ENCODE results near the gene LAMC2. TPM values are rescaled to one million over a fixed set of nuclear protein-coding genes. Genes with fewer than 3 reads are reported as not detected.

Gene LAMC2
- total and polyA plus RNA-seq, 10 of the 15 experiments (the other 5 are each of a cell fraction or from before 2014, with no cell fraction given): 0.27 to 1.5 (median 0.92) TPM

GRCh38 chr1:183281039-183281438 is 95.0 kb downstream of the LAMC2 start:
- in situ Hi-C loops (cut with MboI) (loop anchor here (10.0 kb wide), 1 partner anchor 264 kb away; no protein-coding TSS in a partner anchor), intact Hi-C loops (cut with micrococcal nuclease; ENCODE audit: unreplicated experiment) (loop anchor here (1.0 to 5.0 kb wide), 5 partner anchors 37 to 406 kb away; partner anchors contain the start of gene SMG7)
- no peak overlapping the region for H3K4me3 ChIP-seq
- DNase-seq (ENCODE audit: low read depth, low spot score): no peak
- no peak overlapping the region for H3K27ac ChIP-seq (ENCODE audit: control insufficient read depth, insufficient read depth)
- no peaks in the 10 kb centered on the region for H4K20me1 ChIP-seq (ENCODE audit: control insufficient read depth, insufficient read depth)
- H2AFZ ChIP-seq (ENCODE audit: control insufficient read depth, low read depth, low read length): no peak overlapping the region
- H3K9me3 ChIP-seq (replicated peaks; ENCODE audit: control insufficient read depth, insufficient read depth, low read length): no peaks in the 10 kb centered on the region
- no peaks in the 10 kb centered on the region for H3K27me3 ChIP-seq (replicated peaks in 1 of 2; ENCODE audit: control insufficient read depth in 2 of 2, insufficient read depth in 2 of 2, low read length in 1 of 2)
- H3K4me1 ChIP-seq (ENCODE audit: control insufficient read depth, insufficient read depth, low read length): peaks cover 3% of the 10 kb centered on the region; the same call in 1 of the 2 replicates
- no peak for TF ChIP-seq KDM1A (IDR thresholded peaks at IDR 0.05; ENCODE audit: borderline replicate concordance)
- POLR2A ChIA-PET: interaction anchor here (0.6 to 1.8 kb wide), 3 partner anchors 25 to 38 kb away, joined by 3 to 8 read pairs (median 5); no protein-coding TSS in a partner anchor
- SMC1A ChIA-PET (ENCODE audit: uncharacterized antibody, unreplicated experiment): interaction anchor here (0.6 to 7.0 kb wide), 8 partner anchors 8 to 374 kb away, joined by 3 to 152 read pairs (median 6); partner anchors contain the start of gene APOBEC4
- H3K36me3 ChIP-seq (ENCODE audit: control insufficient read depth in 2 of 2, insufficient read depth in 2 of 2, low read length in 1 of 2): no peaks in the 10 kb centered on the region
- H3K9ac ChIP-seq (ENCODE audit: control insufficient read depth, insufficient read depth, low read length): no peak overlapping the region
- RAD21 ChIA-PET (ENCODE audit: unreplicated experiment): interaction anchor here (1.0 to 7.3 kb wide), 12 partner anchors 10 to 404 kb away, joined by 3 to 114 read pairs (median 6); no protein-coding TSS in a partner anchor
- no peak for FAIRE-seq
- H3K79me2 ChIP-seq (ENCODE audit: control insufficient read depth, insufficient read depth, low read length): no peaks in the 10 kb centered on the region
- BruUV-seq (replicated peaks): no TSS peak
- CTCF ChIA-PET: interaction anchor here (0.8 to 9.3 kb wide), 19 partner anchors 9 to 1065 kb away, joined by 3 to 146 read pairs (median 6); no protein-coding TSS in a partner anchor
- peak; percentile 19 for ATAC-seq
- 100% methylated on average over 2 of the region's 2 CpGs for whole genome bisulfite sequencing (ENCODE audit: insufficient coverage, insufficient replicate concordance, low lambda C conversion rate, missing lambda C conversion rate)
- H3K4me2 ChIP-seq (ENCODE audit: control insufficient read depth, insufficient read depth): no peak overlapping the region

DNA sequence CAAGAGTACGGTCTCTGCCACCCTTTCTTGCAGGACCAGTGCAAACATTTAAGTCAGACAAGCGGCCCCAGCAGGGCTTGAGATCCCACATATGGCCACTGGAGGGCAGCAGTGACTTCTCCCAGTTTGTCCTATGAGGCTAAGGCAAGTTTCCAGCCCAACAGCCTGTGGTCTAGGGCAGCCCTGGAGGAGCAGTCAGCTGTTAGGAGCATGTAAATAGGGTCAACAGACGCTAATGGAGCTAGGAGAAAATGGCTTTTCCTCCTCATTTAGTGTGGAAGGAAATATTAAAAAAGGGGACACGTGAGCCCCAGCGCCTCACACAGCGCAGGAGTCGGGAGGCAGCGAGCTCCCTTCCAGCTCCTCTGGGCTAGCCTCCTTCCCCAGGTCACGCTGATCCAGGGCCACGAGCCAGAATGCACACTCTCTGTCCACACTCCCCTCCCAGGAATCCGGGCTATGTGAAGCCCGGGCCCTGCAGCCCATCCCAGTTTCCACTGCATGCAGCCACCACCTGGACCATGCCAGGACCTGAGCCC is 95.6 kb downstream of the LAMC2 start:
- Histone ChIP-seq H3K4me2 (ENCODE audit: control insufficient read depth, insufficient read depth) (no peak overlapping the region), H3K4me1 (ENCODE audit: control insufficient read depth, insufficient read depth, low read length) (peaks cover 3% of the 10 kb centered on the region; the same call in 1 of the 2 replicates), H3K27ac (ENCODE audit: control insufficient read depth, insufficient read depth) (no peak overlapping the region), H2AFZ (ENCODE audit: control insufficient read depth, low read depth, low read length) (no peak overlapping the region), H3K9ac (ENCODE audit: control insufficient read depth, insufficient read depth, low read length) (no peak overlapping the region), H3K27me3 (replicated peaks in 1 of 2; ENCODE audit: control insufficient read depth in 2 of 2, insufficient read depth in 2 of 2, low read length in 1 of 2) (no peaks in the 10 kb centered on the region), H4K20me1 (ENCODE audit: control insufficient read depth, insufficient read depth) (no peaks in the 10 kb centered on the region), H3K36me3 (ENCODE audit: control insufficient read depth in 2 of 2, insufficient read depth in 2 of 2, low read length in 1 of 2) (no peaks in the 10 kb centered on the region), H3K9me3 (replicated peaks; ENCODE audit: control insufficient read depth, insufficient read depth, low read length) (no peaks in the 10 kb centered on the region), H3K79me2 (ENCODE audit: control insufficient read depth, insufficient read depth, low read length) (no peaks in the 10 kb centered on the region), H3K4me3 (no peak overlapping the region)
- ATAC-seq: peak; percentile 91
- WGBS (ENCODE audit: insufficient coverage, insufficient replicate concordance, low lambda C conversion rate, missing lambda C conversion rate): 37% methylated on average over 12 of the region's 12 CpGs
- BruUV-seq (replicated peaks): no TSS peak
- in situ Hi-C loops (cut with MboI): loop anchor here (10.0 kb wide), 1 partner anchor 263 kb away; no protein-coding TSS in a partner anchor
- FAIRE-seq: peak; percentile 96
- ChIA-PET CTCF (interaction anchor here (0.5 to 9.3 kb wide), 32 partner anchors 9 to 1066 kb away, joined by 3 to 146 read pairs (median 4); no protein-coding TSS in a partner anchor), POLR2A (interaction anchor here (0.8 to 1.8 kb wide), 3 partner anchors 25 to 345 kb away, joined by 3 to 8 read pairs (median 5); no protein-coding TSS in a partner anchor), RAD21 (ENCODE audit: unreplicated experiment) (interaction anchor here (0.8 to 7.3 kb wide), 17 partner anchors 19 to 403 kb away, joined by 3 to 114 read pairs (median 4); no protein-coding TSS in a partner anchor), SMC1A (ENCODE audit: uncharacterized antibody, unreplicated experiment) (interaction anchor here (0.8 to 7.0 kb wide), 15 partner anchors 9 to 403 kb away, joined by 3 to 152 read pairs (median 4); partner anchors contain the start of gene APOBEC4)
- intact Hi-C loops (cut with micrococcal nuclease; ENCODE audit: unreplicated experiment): loop anchor here (1.0 to 5.0 kb wide), 5 partner anchors 37 to 406 kb away; partner anchors contain the start of gene SMG7
- DNase-seq (ENCODE audit: low read depth, low spot score): peak; percentile 54
- peak; percentile 60; the same call in 1 of the 2 replicates for TF ChIP-seq YY1 (IDR thresholded peaks at IDR 0.05; ENCODE audit: low read depth, low read length)
- no peak for TF ChIP-seq RELB (IDR thresholded peaks at IDR 0.05; ENCODE audit: low read depth)
- TF ChIP-seq RAD21 (IDR thresholded peaks at IDR 0.05; ENCODE audit: insufficient read depth, low read depth, low read length): peak; percentile 88
- TF ChIP-seq, protein P1, sequence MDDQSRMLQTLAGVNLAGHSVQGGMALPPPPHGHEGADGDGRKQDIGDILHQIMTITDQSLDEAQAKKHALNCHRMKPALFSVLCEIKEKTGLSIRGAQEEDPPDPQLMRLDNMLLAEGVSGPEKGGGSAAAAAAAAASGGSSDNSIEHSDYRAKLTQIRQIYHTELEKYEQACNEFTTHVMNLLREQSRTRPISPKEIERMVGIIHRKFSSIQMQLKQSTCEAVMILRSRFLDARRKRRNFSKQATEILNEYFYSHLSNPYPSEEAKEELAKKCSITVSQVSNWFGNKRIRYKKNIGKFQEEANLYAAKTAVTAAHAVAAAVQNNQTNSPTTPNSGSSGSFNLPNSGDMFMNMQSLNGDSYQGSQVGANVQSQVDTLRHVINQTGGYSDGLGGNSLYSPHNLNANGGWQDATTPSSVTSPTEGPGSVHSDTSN (IDR thresholded peaks at IDR 0.05; ENCODE audit: insufficient replicate concordance, low read depth, low read length): no peak
- no peak for TF ChIP-seq NR2C2 (IDR thresholded peaks at IDR 0.05; ENCODE audit: borderline replicate concordance, control insufficient read depth, insufficient read length, low read depth)
- TF ChIP-seq RB1 (IDR thresholded peaks at IDR 0.05; ENCODE audit: borderline replicate concordance): no peak
- no peak for TF ChIP-seq JUNB (IDR thresholded peaks at IDR 0.05)
- no peak for TF ChIP-seq STAT3 (IDR thresholded peaks at IDR 0.05; ENCODE audit: low read depth, low read length)
- no peak for TF ChIP-seq SIN3A (IDR thresholded peaks at IDR 0.05; ENCODE audit: low read depth, low read length)
- TF ChIP-seq SPI1 (IDR thresholded peaks at IDR 0.05; ENCODE audit: borderline replicate concordance, insufficient read depth, low read depth, low read length): no peak
